Right lung (tissue), 5 donors: Measurements from ENCODE around the gene PRSS48. TPM values are rescaled to one million over a fixed set of nuclear protein-coding genes. Genes with fewer than 3 reads are reported as not detected.
"Not testable (repeated sequence)": the region's sequence is repeated elsewhere in the genome, so short reads cannot be mapped to it uniquely, and the experiment has no call there.

Source experiments
- DNase-seq, 2 donors: peaks; one replicate each; pipeline ENCODE4 v3.0.0-alpha.2; 2013
- polyA plus RNA-seq, 5 donors: library from polyadenylated mRNA; unstranded; fragments of 120-200 nt; gene quantifications; one replicate each; pipeline versions ENCODE4 v1.2.1 to v1.2.3, GENCODE V29; 2013; ENCODE audit warnings: inconsistent platforms in 1 of 5, low replicate concordance in 1 of 5; ENCODE audit not compliant: insufficient read length in 5 of 5, insufficient read depth in 1 of 5

Gene PRSS48
- polyA plus RNA-seq, 5 donors = 0.20 TPM; not detected in 4

- DNase-seq = no peak
These were observed 41.5 kb downstream of the PRSS48 start for GRCh38 chr4:151318307-151319006.

GRCh38 chr4:151319490-151319889 is 42.5 kb downstream of the PRSS48 start:
- DNase-seq = no peak

- DNase-seq = no peak
These were observed 44.6 kb downstream of the PRSS48 start for GRCh38 chr4:151321586-151321985.

GRCh38 chr4:151322161-151322560 is 45.2 kb downstream of the PRSS48 start:
- not testable (repeated sequence) for DNase-seq

GRCh38 chr4:151322570-151322969 is 45.6 kb downstream of the PRSS48 start:
- DNase-seq = no peak

- DNase-seq = no peak
These were observed 46.7 kb downstream of the PRSS48 start for GRCh38 chr4:151323667-151324066.

GRCh38 chr4:151324124-151324751 is 47.3 kb downstream of the PRSS48 start:
- DNase-seq = peak; percentile 10 to 31

GRCh38 chr4:151324752-151325110 is 47.8 kb downstream of the PRSS48 start:
- DNase-seq = peak in 1 of 2 donors; percentile 42

- peak; percentile 74 to 76 for DNase-seq
These were observed 48.4 kb downstream of the PRSS48 start, which contains the start of gene SH3D19 for GRCh38 chr4:151325111-151325948. TSS of gene SH3D19 (minus strand) at chr4:151325605. CDS start at chr4:151325352, 253 bp downstream.

- DNase-seq = no peak
These were observed 48.9 kb downstream of the PRSS48 start for GRCh38 chr4:151325949-151326246.

- no peak for DNase-seq
These were observed 52.5 kb downstream of the PRSS48 start for GRCh38 chr4:151329217-151330007.

GRCh38 chr4:151331276-151332042 is 54.5 kb downstream of the PRSS48 start:
- DNase-seq = no peak

- no peak for DNase-seq
These were observed 62.5 kb downstream of the PRSS48 start for GRCh38 chr4:151339467-151339866.

- DNase-seq = no peak
These were observed 63.9 kb downstream of the PRSS48 start for GRCh38 chr4:151340751-151341385.

Other genes starting within 250 kb of the PRSS48 start
- gene RPS3A, start 177.5 kb upstream of the PRSS48 start, polyA plus RNA-seq = 1,000 to 10,000 TPM; 4,778 to 6,451 (median 5,352) TPM
- gene SH3D19, start 48.4 kb downstream of the PRSS48 start, polyA plus RNA-seq = 10 to 100 TPM; 41.0 to 63.1 (median 54.0) TPM
- gene FHIP1A, start 132.0 kb downstream of the PRSS48 start, polyA plus RNA-seq = 1 to 10 TPM; 2.6 to 6.9 (median 5.6) TPM